ENCODE results near the gene MEIS2.

MEIS2 gene

DNA sequence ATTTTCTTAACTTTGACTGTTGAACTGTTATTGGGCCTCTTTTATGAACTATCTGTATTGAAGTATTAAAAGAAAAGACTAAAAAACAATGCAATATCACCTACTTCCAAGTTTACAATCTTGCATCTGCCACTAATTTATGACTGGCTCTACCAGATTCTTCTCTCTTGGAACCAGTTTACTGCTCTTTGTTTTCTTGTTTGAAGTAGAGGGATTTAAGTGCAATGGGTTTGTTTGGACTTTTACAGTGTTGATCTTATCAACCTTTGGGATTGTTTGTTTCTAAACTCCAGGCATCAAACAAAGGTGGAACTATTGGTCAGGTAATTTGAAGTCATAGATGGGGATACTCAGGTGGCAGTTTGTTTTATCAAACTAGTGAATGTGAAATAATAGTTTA, 43.0 kb upstream of the MEIS2 start:
- TF ChIP-seq EZH2phosphoT487 (IDR thresholded peaks at IDR 0.05; ENCODE audit: borderline replicate concordance) (no peak), CTCF (conservative IDR thresholded peaks at IDR 0.05; ENCODE audit: low read length) (no peak)

DNA sequence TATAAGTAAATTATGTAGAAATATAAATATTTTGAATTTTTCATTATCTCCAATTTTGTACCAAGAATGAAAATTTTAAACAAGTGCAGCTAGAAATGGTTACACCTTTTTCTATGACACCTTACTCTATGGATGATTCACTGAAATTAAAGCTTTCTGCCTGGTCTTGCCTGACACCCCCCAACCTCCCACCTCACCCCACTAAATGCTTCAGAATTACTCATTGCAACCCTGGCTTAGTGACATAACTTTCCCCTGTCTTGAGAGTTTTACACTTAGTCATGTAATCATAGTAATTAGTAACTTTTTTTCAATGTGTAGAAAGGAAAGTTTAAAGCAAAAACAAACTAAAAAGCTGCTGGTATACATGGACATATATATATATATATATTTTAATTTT, 42.0 kb upstream of the MEIS2 start:
- H3F3A ChIP-seq (ENCODE audit: low read depth), result no peaks in the 10 kb centered on the region
- no peaks in the 10 kb centered on the region for H3K4me1 ChIP-seq (ENCODE audit: insufficient read depth, low read length, poor library complexity, severe bottlenecking)
- H3K27me3 ChIP-seq (ENCODE audit: insufficient read depth, low read length, poor library complexity, severe bottlenecking), result peaks cover 87% of the 10 kb centered on the region
- H3K4me3 ChIP-seq (ENCODE audit: low read length, poor library complexity, severe bottlenecking), result no peak overlapping the region
- H3K36me3 ChIP-seq (ENCODE audit: insufficient read depth, low read length), result no peaks in the 10 kb centered on the region
- no peak for TF ChIP-seq EZH2phosphoT487 (IDR thresholded peaks at IDR 0.05; ENCODE audit: borderline replicate concordance)
- no peak for TF ChIP-seq CTCF (conservative IDR thresholded peaks at IDR 0.05; ENCODE audit: low read length)
- no peaks in the 10 kb centered on the region for H3K9me2 ChIP-seq (replicated peaks; ENCODE audit: low read depth, low read length)
- H3K9ac ChIP-seq (ENCODE audit: low read depth, low read length, poor library complexity, severe bottlenecking), result no peak overlapping the region
- H3K9me3 ChIP-seq (ENCODE audit: insufficient read depth, low read depth, low read length), result no peaks in the 10 kb centered on the region
- no peaks in the 10 kb centered on the region for H4K20me1 ChIP-seq (ENCODE audit: insufficient read depth, low read length, poor library complexity, severe bottlenecking)
- H2AFZ ChIP-seq (ENCODE audit: low read length), result no peak overlapping the region
- H3K79me2 ChIP-seq (ENCODE audit: insufficient read depth, low read length), result no peaks in the 10 kb centered on the region
- H3K4me2 ChIP-seq (ENCODE audit: low read depth, low read length, poor library complexity, severe bottlenecking), result no peak overlapping the region

More for the DNA sequence above, 43.0 kb upstream of the MEIS2 start:
- Histone ChIP-seq H4K20me1 (ENCODE audit: insufficient read depth, low read length, poor library complexity, severe bottlenecking) (no peaks in the 10 kb centered on the region), H3K4me1 (ENCODE audit: insufficient read depth, low read length, poor library complexity, severe bottlenecking) (no peaks in the 10 kb centered on the region), H3F3A (ENCODE audit: low read depth) (no peaks in the 10 kb centered on the region), H3K9ac (ENCODE audit: low read depth, low read length, poor library complexity, severe bottlenecking) (no peak overlapping the region), H3K4me2 (ENCODE audit: low read depth, low read length, poor library complexity, severe bottlenecking) (no peak overlapping the region), H3K36me3 (ENCODE audit: insufficient read depth, low read length) (no peaks in the 10 kb centered on the region), H3K9me3 (ENCODE audit: insufficient read depth, low read depth, low read length) (no peaks in the 10 kb centered on the region), H2AFZ (ENCODE audit: low read length) (no peak overlapping the region), H3K27me3 (ENCODE audit: insufficient read depth, low read length, poor library complexity, severe bottlenecking) (peaks cover 94% of the 10 kb centered on the region), H3K4me3 (ENCODE audit: low read length, poor library complexity, severe bottlenecking) (no peak overlapping the region), H3K9me2 (replicated peaks; ENCODE audit: low read depth, low read length) (no peaks in the 10 kb centered on the region), H3K79me2 (ENCODE audit: insufficient read depth, low read length) (no peaks in the 10 kb centered on the region)

GRCh38 chr15:37140531-37141058, 40.2 kb upstream of the MEIS2 start:
- Histone ChIP-seq H3K4me3 (ENCODE audit: low read length, poor library complexity, severe bottlenecking) (no peak overlapping the region), H3K36me3 (ENCODE audit: insufficient read depth, low read length) (no peaks in the 10 kb centered on the region), H3K9ac (ENCODE audit: low read depth, low read length, poor library complexity, severe bottlenecking) (no peak overlapping the region), H2AFZ (ENCODE audit: low read length) (no peak overlapping the region), H3K79me2 (ENCODE audit: insufficient read depth, low read length) (no peaks in the 10 kb centered on the region), H3K4me2 (ENCODE audit: low read depth, low read length, poor library complexity, severe bottlenecking) (no peak overlapping the region), H3F3A (ENCODE audit: low read depth) (no peaks in the 10 kb centered on the region), H4K20me1 (ENCODE audit: insufficient read depth, low read length, poor library complexity, severe bottlenecking) (no peaks in the 10 kb centered on the region), H3K9me2 (replicated peaks; ENCODE audit: low read depth, low read length) (no peaks in the 10 kb centered on the region), H3K27me3 (ENCODE audit: insufficient read depth, low read length, poor library complexity, severe bottlenecking) (peaks cover 88% of the 10 kb centered on the region), H3K4me1 (ENCODE audit: insufficient read depth, low read length, poor library complexity, severe bottlenecking) (no peaks in the 10 kb centered on the region), H3K9me3 (ENCODE audit: insufficient read depth, low read depth, low read length) (no peaks in the 10 kb centered on the region)
- TF ChIP-seq CTCF (conservative IDR thresholded peaks at IDR 0.05; ENCODE audit: low read length) (no peak), EZH2phosphoT487 (IDR thresholded peaks at IDR 0.05; ENCODE audit: borderline replicate concordance) (no peak)
